ENCODE results near the gene CPNE2. TPM values are rescaled to one million over a fixed set of nuclear protein-coding genes. Genes with fewer than 3 reads are reported as not detected.

The CPNE2 gene
- total RNA-seq, 6 donors from 2014 or later, result 39.4 to 58.7 (median 53.1) TPM

DNA sequence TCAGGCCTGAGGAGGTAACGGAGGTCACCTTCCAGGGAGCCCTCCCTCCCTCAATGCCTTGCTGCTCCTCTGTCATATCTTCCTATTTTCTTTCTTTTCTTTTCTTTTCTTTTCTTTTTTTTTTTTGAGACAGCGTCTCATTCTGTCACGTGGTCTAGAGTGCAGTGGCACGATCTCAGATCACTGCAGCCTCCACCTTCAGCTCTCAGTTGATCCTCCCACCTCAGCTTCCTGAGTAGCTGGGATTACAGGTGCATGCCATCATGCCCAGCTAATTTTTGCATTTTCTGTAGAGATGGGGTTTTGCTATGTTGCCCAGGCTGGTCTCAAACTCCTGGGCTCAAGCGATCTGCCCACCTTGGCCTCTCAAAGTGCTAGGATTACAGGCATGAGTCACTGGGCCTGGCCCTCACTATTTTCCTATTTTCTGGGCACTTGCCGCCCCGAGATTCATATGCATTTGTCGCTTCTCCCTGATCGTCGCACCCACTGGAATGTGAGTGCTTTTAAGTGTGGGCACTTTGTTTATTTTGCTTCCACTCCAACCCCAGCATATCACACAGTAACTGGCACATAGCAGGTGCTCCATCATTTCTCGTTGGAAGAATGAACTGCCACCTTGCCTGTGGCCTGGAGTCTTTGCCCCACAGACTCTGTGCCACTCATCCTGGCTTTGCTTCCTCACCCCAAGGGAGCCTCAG lies 31.7 kb downstream of the CPNE2 start:
- Histone ChIP-seq H3K9me3 (no peaks in the 10 kb centered on the region), H3K27ac (peak overlapping the region; percentile 8 to 50 (median 44)), H3K4me3 (no peak overlapping the region), H3K36me3 (peaks cover 0 to 61% (median 36%) of the 10 kb centered on the region in 4 donors), H3K4me1 (peaks cover 0 to 22% (median 16%) of the 10 kb centered on the region in 4 donors), H3K27me3 (no peaks in the 10 kb centered on the region)
- TF ChIP-seq POLR2AphosphoS5 (IDR thresholded peaks at IDR 0.05), result no peak
- TF ChIP-seq POLR2A (IDR thresholded peaks at IDR 0.05), result no peak
- TF ChIP-seq, protein P1, sequence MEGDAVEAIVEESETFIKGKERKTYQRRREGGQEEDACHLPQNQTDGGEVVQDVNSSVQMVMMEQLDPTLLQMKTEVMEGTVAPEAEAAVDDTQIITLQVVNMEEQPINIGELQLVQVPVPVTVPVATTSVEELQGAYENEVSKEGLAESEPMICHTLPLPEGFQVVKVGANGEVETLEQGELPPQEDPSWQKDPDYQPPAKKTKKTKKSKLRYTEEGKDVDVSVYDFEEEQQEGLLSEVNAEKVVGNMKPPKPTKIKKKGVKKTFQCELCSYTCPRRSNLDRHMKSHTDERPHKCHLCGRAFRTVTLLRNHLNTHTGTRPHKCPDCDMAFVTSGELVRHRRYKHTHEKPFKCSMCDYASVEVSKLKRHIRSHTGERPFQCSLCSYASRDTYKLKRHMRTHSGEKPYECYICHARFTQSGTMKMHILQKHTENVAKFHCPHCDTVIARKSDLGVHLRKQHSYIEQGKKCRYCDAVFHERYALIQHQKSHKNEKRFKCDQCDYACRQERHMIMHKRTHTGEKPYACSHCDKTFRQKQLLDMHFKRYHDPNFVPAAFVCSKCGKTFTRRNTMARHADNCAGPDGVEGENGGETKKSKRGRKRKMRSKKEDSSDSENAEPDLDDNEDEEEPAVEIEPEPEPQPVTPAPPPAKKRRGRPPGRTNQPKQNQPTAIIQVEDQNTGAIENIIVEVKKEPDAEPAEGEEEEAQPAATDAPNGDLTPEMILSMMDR (IDR thresholded peaks at IDR 0.05), result no peak
- no peak for TF ChIP-seq EP300 (IDR thresholded peaks at IDR 0.05)
- DNase-seq (peak in 1 of 2 donors; percentile 34), ATAC-seq (ENCODE audit: low FRiP score in 2 of 2) (peak; percentile 22 to 66)
- WGBS, 2 donors, result 68 to 75% methylated on average over 11 of the region's 11 CpGs

DNA sequence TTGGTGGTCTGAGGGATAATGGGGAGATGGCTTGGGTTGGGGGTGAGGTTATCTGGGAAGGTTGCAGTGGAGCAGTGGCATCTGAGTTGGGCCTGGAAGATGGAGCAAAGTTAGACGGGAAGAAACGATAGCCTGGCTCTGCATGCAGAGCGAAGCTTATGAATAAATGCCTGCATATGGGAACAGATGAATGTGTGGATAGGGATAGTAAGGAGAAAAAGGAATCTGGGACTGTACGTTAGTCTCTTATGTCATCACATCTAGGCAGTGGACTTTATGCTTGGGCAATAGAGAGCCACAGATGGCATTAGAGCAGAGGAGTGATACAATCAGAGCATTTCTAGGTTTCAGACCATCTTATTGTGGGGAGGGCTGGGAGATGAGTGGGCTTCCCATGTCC lies 33.0 kb downstream of the CPNE2 start:
- Histone ChIP-seq H3K27ac (peak overlapping the region in 1 of 4 donors; percentile 40), H3K9me3 (no peaks in the 10 kb centered on the region), H3K4me1 (peaks cover 0 to 22% (median 16%) of the 10 kb centered on the region in 4 donors), H3K36me3 (peaks cover 0 to 51% (median 30%) of the 10 kb centered on the region in 4 donors), H3K27me3 (no peaks in the 10 kb centered on the region), H3K4me3 (no peak overlapping the region)
- WGBS, 2 donors, result 95 to 98% methylated on average over 4 of the region's 4 CpGs
- TF ChIP-seq, protein P1 (IDR thresholded peaks at IDR 0.05), result no peak
- TF ChIP-seq EP300 (IDR thresholded peaks at IDR 0.05), result no peak
- TF ChIP-seq POLR2AphosphoS5 (IDR thresholded peaks at IDR 0.05), result no peak
- no peak for TF ChIP-seq POLR2A (IDR thresholded peaks at IDR 0.05)
- DNase-seq, result no peak
- ATAC-seq (ENCODE audit: low FRiP score in 2 of 2), result no peak

DNA sequence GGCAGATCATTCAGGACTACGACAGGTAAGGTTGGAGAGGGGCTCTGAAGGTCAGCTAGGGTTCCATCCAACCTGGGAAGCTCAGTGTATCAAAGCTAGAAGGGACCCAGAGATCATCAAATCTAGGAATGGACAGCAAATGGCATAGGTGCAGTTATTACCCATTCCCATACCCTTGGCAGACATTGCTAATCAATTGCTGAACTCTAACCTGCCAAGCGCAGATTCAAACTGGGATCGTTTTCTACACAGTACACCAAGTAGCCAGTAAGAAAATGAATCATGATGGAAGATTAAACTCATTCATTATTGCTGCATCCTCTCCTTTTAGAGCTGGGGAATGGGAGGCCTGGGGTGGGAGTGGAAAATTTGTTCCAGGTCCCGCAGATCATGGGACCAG lies 33.6 kb downstream of the CPNE2 start:
- Histone ChIP-seq H3K9me3 (no peaks in the 10 kb centered on the region), H3K27me3 (no peaks in the 10 kb centered on the region), H3K36me3 (peaks cover 0 to 46% (median 26%) of the 10 kb centered on the region in 4 donors), H3K4me3 (no peak overlapping the region), H3K4me1 (peaks cover 0 to 22% (median 16%) of the 10 kb centered on the region in 4 donors), H3K27ac (no peak overlapping the region)
- ATAC-seq (ENCODE audit: low FRiP score in 2 of 2) (no peak), DNase-seq (no peak)
- WGBS, 2 donors, result 95 to 96% methylated on average over 4 of the region's 4 CpGs
- TF ChIP-seq EP300 (IDR thresholded peaks at IDR 0.05) (no peak), POLR2A (IDR thresholded peaks at IDR 0.05) (no peak), POLR2AphosphoS5 (IDR thresholded peaks at IDR 0.05) (no peak)
- TF ChIP-seq, protein P1 (IDR thresholded peaks at IDR 0.05), result no peak

DNA sequence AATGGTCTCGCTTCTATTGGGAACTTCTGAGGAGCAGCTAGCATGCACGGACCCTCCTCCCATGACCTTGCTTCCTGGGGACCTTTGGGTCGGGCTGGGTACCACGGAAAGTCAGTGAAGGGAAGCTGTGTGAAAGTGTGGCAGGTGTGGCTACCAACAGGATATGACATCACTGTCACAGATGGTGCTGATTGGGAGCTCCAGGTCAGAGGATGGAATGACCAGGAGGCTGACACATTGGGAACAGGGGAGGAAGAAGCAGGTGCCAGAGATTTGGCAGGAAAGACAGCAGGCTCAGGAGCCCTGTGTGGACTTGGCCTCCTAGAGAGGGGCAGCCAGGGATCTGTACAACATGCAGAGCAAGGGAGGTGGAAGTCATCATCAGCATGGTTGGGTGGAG lies 34.0 kb downstream of the CPNE2 start:
- H3K27ac ChIP-seq, result no peak overlapping the region
- peaks cover 0 to 46% (median 25%) of the 10 kb centered on the region in 4 donors for H3K36me3 ChIP-seq
- H3K4me1 ChIP-seq, result peaks cover 0 to 22% (median 16%) of the 10 kb centered on the region in 4 donors
- DNase-seq (no peak), ATAC-seq (ENCODE audit: low FRiP score in 2 of 2) (no peak)
- H3K27me3 ChIP-seq, result no peaks in the 10 kb centered on the region
- no peaks in the 10 kb centered on the region for H3K9me3 ChIP-seq
- no peak for TF ChIP-seq EP300 (IDR thresholded peaks at IDR 0.05)
- TF ChIP-seq POLR2A (IDR thresholded peaks at IDR 0.05), result no peak
- TF ChIP-seq, protein P1 (IDR thresholded peaks at IDR 0.05), result no peak
- TF ChIP-seq POLR2AphosphoS5 (IDR thresholded peaks at IDR 0.05), result no peak
- no peak overlapping the region for H3K4me3 ChIP-seq
- 75% methylated on average over 4 of the region's 4 CpGs for WGBS, 2 donors

All from upper lobe of left lung (tissue), 6 donors.